Activated gamma-delta T cell treated with anti-CD3 and anti-CD28 coated beads, Interleukin-2, amount 50 U/mL, for 16 hours (primary cell): Measurements from ENCODE around the gene CCSER1.
"Not testable (repeated sequence)": the region's sequence is repeated elsewhere in the genome, so short reads cannot be mapped to it uniquely, and the experiment has no call there.

Experiments
- DNase-seq: peaks from one replicate; pipeline ENCODE4 v3.0.0-alpha.2; 2020; ENCODE audit warnings: low read depth

CCSER1 gene

GRCh38 chr4:91064157-91064853, 937.1 kb downstream of the CCSER1 start:
- no peak for DNase-seq

GRCh38 chr4:91065117-91065516, 937.9 kb downstream of the CCSER1 start:
- DNase-seq: no peak

- no peak for DNase-seq
Observed at GRCh38 chr4:91070736-91071135, 943.5 kb downstream of the CCSER1 start.

GRCh38 chr4:91076147-91076546, 949.0 kb downstream of the CCSER1 start:
- no peak for DNase-seq

- DNase-seq: no peak
Observed at GRCh38 chr4:91085961-91086360, 958.8 kb downstream of the CCSER1 start.

- DNase-seq: no peak
Observed at GRCh38 chr4:91087743-91088142, 960.5 kb downstream of the CCSER1 start.

GRCh38 chr4:91089178-91089577, 962.0 kb downstream of the CCSER1 start:
- DNase-seq: no peak

GRCh38 chr4:91092398-91092980, 965.3 kb downstream of the CCSER1 start:
- no peak for DNase-seq

- DNase-seq: not testable (repeated sequence)
Observed at GRCh38 chr4:91094220-91094619, 967.0 kb downstream of the CCSER1 start.

- no peak for DNase-seq
Observed at GRCh38 chr4:91099666-91100065, 972.5 kb downstream of the CCSER1 start.

GRCh38 chr4:91108751-91109150, 981.6 kb downstream of the CCSER1 start:
- no peak for DNase-seq

- no peak for DNase-seq
Observed at GRCh38 chr4:91111556-91111955, 984.4 kb downstream of the CCSER1 start.

- no peak for DNase-seq
Observed at GRCh38 chr4:91113130-91113706, 986.0 kb downstream of the CCSER1 start.

- no peak for DNase-seq
Observed at GRCh38 chr4:91114386-91114785, 987.2 kb downstream of the CCSER1 start.

- DNase-seq: no peak
Observed at GRCh38 chr4:91116861-91117260, 989.7 kb downstream of the CCSER1 start.

- DNase-seq: no peak
Observed at GRCh38 chr4:91118597-91118996, 991.4 kb downstream of the CCSER1 start.

- DNase-seq: no peak
Observed at GRCh38 chr4:91123742-91124141, 996.5 kb downstream of the CCSER1 start.

GRCh38 chr4:91127192-91127591, 1000.0 kb downstream of the CCSER1 start:
- no peak for DNase-seq

GRCh38 chr4:91127831-91128230, 1000.6 kb downstream of the CCSER1 start:
- no peak for DNase-seq

- no peak for DNase-seq
Observed at GRCh38 chr4:91128519-91128918, 1001.3 kb downstream of the CCSER1 start.

- no peak for DNase-seq
Observed at GRCh38 chr4:91147067-91147466, 1019.9 kb downstream of the CCSER1 start.

- DNase-seq: not testable (repeated sequence)
Observed at GRCh38 chr4:91154041-91154440, 1026.8 kb downstream of the CCSER1 start.

- DNase-seq: not testable (repeated sequence)
Observed at GRCh38 chr4:91167864-91168653, 1040.9 kb downstream of the CCSER1 start.
